Hepatic stellate cell (primary cell): ENCODE data around the gene MAMLD1.

Source experiments
- DNase-seq: peaks from one replicate; pipeline ENCODE4 v3.0.0; 2011; ENCODE audit warnings: low spot score

The MAMLD1 gene

GRCh38 chrX:150357790-150358189 lies 5.3 kb upstream of the MAMLD1 start:
- no peak for DNase-seq

- no peak for DNase-seq
Measured at GRCh38 chrX:150358651-150359050, 4.5 kb upstream of the MAMLD1 start.

- DNase-seq, result no peak
Measured at GRCh38 chrX:150360331-150360730, 2.8 kb upstream of the MAMLD1 start.

GRCh38 chrX:150361070-150361776 lies 1.9 kb upstream of the MAMLD1 start:
- no peak for DNase-seq

- no peak for DNase-seq
Measured at GRCh38 chrX:150361777-150362351, 1.3 kb upstream of the MAMLD1 start.

GRCh38 chrX:150363561-150364346 lies 637 bp downstream of the MAMLD1 start:
- no peak for DNase-seq

- DNase-seq, result no peak
Measured at GRCh38 chrX:150364347-150365050, 1.4 kb downstream of the MAMLD1 start.

GRCh38 chrX:150365051-150365989 lies 2.2 kb downstream of the MAMLD1 start:
- no peak for DNase-seq

- no peak for DNase-seq
Measured at GRCh38 chrX:150365990-150366911, 3.1 kb downstream of the MAMLD1 start.

GRCh38 chrX:150366951-150367545 lies 3.9 kb downstream of the MAMLD1 start:
- DNase-seq, result no peak

- DNase-seq, result no peak
Measured at GRCh38 chrX:150370589-150371312, 7.6 kb downstream of the MAMLD1 start.

GRCh38 chrX:150371877-150372276 lies 8.8 kb downstream of the MAMLD1 start:
- no peak for DNase-seq

- DNase-seq, result no peak
Measured at GRCh38 chrX:150372280-150372679, 9.2 kb downstream of the MAMLD1 start.

- no peak for DNase-seq
Measured at GRCh38 chrX:150372756-150373155, 9.6 kb downstream of the MAMLD1 start.

- DNase-seq, result no peak
Measured at GRCh38 chrX:150375243-150375770, 12.2 kb downstream of the MAMLD1 start.

- DNase-seq, result no peak
Measured at GRCh38 chrX:150377005-150377404, 13.9 kb downstream of the MAMLD1 start.

- no peak for DNase-seq
Measured at GRCh38 chrX:150405006-150405405, 41.9 kb downstream of the MAMLD1 start.

GRCh38 chrX:150405576-150405975 lies 42.5 kb downstream of the MAMLD1 start:
- no peak for DNase-seq

GRCh38 chrX:150406596-150406995 lies 43.5 kb downstream of the MAMLD1 start:
- no peak for DNase-seq
